ENCODE measurements around the gene PRPF8. TPM values are rescaled to one million over a fixed set of nuclear protein-coding genes. Genes with fewer than 3 reads are reported as not detected.

PRPF8 gene
- total and polyA plus RNA-seq, 2 of the 13 experiments (the other 11 are each of a cell fraction or from before 2014, with no cell fraction given) = 112 to 179 TPM

DNA sequence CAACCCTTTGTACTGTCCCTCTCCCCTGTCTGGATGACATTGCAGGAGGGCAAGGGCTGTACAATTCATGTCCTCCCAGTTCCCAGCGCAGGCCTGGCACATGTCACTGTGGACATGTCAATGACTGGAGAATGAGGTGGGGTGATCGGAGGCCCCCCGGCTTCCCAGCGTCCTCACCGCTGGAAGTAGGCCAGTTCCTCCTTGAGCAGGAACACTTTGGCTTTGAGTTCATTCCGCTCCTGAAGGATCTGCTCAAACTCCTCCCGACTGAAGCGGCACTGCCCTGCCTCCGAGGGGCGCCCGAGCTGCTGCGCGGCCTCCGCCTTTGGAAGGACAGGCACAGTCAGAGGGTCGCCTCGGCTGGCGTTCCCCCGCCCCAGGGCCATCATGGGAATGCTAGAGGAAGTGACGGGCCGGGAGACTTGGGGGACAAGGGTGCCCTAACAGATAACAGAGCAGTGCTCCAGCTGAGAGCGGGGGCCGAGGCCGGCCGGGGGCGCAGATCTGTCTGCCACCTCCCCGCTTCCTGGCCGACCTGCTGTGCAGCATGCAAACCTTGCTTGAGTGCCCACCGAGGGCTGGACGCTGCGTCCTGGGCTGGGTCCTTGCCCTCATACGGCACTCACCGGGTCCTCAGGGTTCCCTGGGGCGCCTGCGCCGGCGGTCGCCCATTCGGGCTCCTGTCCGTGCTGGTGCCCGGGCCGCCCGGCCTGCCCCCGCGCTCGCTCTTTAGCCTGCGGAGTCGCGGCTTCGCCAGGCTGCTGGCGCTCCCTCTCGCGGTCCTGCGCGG, 36.3 kb downstream of the PRPF8 start (continued):
- TF ChIP-seq, protein P1, sequence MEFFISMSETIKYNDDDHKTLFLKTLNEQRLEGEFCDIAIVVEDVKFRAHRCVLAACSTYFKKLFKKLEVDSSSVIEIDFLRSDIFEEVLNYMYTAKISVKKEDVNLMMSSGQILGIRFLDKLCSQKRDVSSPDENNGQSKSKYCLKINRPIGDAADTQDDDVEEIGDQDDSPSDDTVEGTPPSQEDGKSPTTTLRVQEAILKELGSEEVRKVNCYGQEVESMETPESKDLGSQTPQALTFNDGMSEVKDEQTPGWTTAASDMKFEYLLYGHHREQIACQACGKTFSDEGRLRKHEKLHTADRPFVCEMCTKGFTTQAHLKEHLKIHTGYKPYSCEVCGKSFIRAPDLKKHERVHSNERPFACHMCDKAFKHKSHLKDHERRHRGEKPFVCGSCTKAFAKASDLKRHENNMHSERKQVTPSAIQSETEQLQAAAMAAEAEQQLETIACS (CRISPR knock-in tag; IDR thresholded peaks at IDR 0.05) = no peak
- no peak for TF ChIP-seq ZNF256 (CRISPR knock-in tag; conservative IDR thresholded peaks at IDR 0.05)
- TF ChIP-seq, protein P2, sequence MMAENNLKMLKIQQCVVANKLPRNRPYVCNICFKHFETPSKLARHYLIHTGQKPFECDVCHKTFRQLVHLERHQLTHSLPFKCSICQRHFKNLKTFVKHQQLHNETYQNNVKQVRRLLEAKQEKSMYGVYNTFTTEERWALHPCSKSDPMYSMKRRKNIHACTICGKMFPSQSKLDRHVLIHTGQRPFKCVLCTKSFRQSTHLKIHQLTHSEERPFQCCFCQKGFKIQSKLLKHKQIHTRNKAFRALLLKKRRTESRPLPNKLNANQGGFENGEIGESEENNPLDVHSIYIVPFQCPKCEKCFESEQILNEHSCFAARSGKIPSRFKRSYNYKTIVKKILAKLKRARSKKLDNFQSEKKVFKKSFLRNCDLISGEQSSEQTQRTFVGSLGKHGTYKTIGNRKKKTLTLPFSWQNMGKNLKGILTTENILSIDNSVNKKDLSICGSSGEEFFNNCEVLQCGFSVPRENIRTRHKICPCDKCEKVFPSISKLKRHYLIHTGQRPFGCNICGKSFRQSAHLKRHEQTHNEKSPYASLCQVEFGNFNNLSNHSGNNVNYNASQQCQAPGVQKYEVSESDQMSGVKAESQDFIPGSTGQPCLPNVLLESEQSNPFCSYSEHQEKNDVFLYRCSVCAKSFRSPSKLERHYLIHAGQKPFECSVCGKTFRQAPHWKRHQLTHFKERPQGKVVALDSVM (CRISPR knock-in tag; IDR thresholded peaks at IDR 0.05) = no peak
- TF ChIP-seq NR3C1 (CRISPR knock-in tag; IDR thresholded peaks at IDR 0.05) = no peak
- peak; percentile 84 for TF ChIP-seq RAD21 (CRISPR knock-in tag; IDR thresholded peaks at IDR 0.05)
- TF ChIP-seq BRD4 (CRISPR knock-in tag; IDR thresholded peaks at IDR 0.05) = 0 out of 2 replicates have a peak, but pooled peaks have one; percentile 59
- TF ChIP-seq, protein P3, sequence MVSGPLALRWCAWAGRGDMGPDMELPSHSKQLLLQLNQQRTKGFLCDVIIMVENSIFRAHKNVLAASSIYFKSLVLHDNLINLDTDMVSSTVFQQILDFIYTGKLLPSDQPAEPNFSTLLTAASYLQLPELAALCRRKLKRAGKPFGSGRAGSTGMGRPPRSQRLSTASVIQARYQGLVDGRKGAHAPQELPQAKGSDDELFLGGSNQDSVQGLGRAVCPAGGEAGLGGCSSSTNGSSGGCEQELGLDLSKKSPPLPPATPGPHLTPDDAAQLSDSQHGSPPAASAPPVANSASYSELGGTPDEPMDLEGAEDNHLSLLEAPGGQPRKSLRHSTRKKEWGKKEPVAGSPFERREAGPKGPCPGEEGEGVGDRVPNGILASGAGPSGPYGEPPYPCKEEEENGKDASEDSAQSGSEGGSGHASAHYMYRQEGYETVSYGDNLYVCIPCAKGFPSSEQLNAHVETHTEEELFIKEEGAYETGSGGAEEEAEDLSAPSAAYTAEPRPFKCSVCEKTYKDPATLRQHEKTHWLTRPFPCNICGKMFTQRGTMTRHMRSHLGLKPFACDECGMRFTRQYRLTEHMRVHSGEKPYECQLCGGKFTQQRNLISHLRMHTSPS (CRISPR knock-in tag; IDR thresholded peaks at IDR 0.05; ENCODE audit: low read depth) = peak; percentile 33; the same call in 1 of the 2 replicates
- TF ChIP-seq, protein P4, sequence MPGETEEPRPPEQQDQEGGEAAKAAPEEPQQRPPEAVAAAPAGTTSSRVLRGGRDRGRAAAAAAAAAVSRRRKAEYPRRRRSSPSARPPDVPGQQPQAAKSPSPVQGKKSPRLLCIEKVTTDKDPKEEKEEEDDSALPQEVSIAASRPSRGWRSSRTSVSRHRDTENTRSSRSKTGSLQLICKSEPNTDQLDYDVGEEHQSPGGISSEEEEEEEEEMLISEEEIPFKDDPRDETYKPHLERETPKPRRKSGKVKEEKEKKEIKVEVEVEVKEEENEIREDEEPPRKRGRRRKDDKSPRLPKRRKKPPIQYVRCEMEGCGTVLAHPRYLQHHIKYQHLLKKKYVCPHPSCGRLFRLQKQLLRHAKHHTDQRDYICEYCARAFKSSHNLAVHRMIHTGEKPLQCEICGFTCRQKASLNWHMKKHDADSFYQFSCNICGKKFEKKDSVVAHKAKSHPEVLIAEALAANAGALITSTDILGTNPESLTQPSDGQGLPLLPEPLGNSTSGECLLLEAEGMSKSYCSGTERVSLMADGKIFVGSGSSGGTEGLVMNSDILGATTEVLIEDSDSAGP (CRISPR knock-in tag; IDR thresholded peaks at IDR 0.05; ENCODE audit: borderline replicate concordance) = peak; percentile 54; the same call in 1 of the 2 replicates
- TF ChIP-seq CBX5 (CRISPR knock-in tag; IDR thresholded peaks at IDR 0.05; ENCODE audit: borderline replicate concordance) = 0 out of 2 replicates have a peak, but pooled peaks have one; percentile 17
- TF ChIP-seq ZNF792 (CRISPR knock-in tag; IDR thresholded peaks at IDR 0.05) = peak; percentile 38; the same call in 1 of the 2 replicates
- TF ChIP-seq, protein P5, sequence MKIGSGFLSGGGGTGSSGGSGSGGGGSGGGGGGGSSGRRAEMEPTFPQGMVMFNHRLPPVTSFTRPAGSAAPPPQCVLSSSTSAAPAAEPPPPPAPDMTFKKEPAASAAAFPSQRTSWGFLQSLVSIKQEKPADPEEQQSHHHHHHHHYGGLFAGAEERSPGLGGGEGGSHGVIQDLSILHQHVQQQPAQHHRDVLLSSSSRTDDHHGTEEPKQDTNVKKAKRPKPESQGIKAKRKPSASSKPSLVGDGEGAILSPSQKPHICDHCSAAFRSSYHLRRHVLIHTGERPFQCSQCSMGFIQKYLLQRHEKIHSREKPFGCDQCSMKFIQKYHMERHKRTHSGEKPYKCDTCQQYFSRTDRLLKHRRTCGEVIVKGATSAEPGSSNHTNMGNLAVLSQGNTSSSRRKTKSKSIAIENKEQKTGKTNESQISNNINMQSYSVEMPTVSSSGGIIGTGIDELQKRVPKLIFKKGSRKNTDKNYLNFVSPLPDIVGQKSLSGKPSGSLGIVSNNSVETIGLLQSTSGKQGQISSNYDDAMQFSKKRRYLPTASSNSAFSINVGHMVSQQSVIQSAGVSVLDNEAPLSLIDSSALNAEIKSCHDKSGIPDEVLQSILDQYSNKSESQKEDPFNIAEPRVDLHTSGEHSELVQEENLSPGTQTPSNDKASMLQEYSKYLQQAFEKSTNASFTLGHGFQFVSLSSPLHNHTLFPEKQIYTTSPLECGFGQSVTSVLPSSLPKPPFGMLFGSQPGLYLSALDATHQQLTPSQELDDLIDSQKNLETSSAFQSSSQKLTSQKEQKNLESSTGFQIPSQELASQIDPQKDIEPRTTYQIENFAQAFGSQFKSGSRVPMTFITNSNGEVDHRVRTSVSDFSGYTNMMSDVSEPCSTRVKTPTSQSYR (CRISPR knock-in tag; IDR thresholded peaks at IDR 0.05; ENCODE audit: borderline replicate concordance) = no peak
- TF ChIP-seq KAT8 (CRISPR knock-in tag; IDR thresholded peaks at IDR 0.05) = no peak
- TF ChIP-seq SCMH1 (CRISPR knock-in tag; IDR thresholded peaks at IDR 0.05; ENCODE audit: borderline replicate concordance) = no peak
- no peak for TF ChIP-seq TP53 (CRISPR knock-in tag; conservative IDR thresholded peaks at IDR 0.05)
- TF ChIP-seq, protein P6, sequence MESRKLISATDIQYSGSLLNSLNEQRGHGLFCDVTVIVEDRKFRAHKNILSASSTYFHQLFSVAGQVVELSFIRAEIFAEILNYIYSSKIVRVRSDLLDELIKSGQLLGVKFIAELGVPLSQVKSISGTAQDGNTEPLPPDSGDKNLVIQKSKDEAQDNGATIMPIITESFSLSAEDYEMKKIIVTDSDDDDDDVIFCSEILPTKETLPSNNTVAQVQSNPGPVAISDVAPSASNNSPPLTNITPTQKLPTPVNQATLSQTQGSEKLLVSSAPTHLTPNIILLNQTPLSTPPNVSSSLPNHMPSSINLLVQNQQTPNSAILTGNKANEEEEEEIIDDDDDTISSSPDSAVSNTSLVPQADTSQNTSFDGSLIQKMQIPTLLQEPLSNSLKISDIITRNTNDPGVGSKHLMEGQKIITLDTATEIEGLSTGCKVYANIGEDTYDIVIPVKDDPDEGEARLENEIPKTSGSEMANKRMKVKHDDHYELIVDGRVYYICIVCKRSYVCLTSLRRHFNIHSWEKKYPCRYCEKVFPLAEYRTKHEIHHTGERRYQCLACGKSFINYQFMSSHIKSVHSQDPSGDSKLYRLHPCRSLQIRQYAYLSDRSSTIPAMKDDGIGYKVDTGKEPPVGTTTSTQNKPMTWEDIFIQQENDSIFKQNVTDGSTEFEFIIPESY (CRISPR knock-in tag; IDR thresholded peaks at IDR 0.05) = peak; percentile 53; the same call in 1 of the 2 replicates
- no peak for TF ChIP-seq RFXAP (CRISPR knock-in tag; IDR thresholded peaks at IDR 0.05; ENCODE audit: borderline replicate concordance)
- TF ChIP-seq SALL1 (CRISPR knock-in tag; IDR thresholded peaks at IDR 0.05) = peak; percentile 67; the same call in 1 of the 2 replicates
